H1 (cell line): ENCODE measurements around the gene NEDD4. TPM values are rescaled to one million over a fixed set of nuclear protein-coding genes. Genes with fewer than 3 reads are reported as not detected.

ENCODE experiments used
- CTCF ChIA-PET: fragments of 300-600 bp; sonication (Branson Sonifier 250); formaldehyde crosslinking; loops from one replicate; lab custom pipeline; 2021; ENCODE audit not compliant: partially characterized antibody; lab: Charles Lee
- POLR2A ChIA-PET: fragments of 300-600 bp; sonication (Branson Sonifier 250); formaldehyde crosslinking; loops from one replicate; lab custom pipeline; 2021; ENCODE audit warnings: inconsistent platforms; ENCODE audit not compliant: partially characterized antibody; lab: Charles Lee
- DNase-seq, 2 experiments: peaks; one replicate each; pipeline versions ENCODE4 v3.0.0 to v3.0.0-alpha.2; 2010 to 2022; ENCODE audit warnings: low spot score in 2 of 2, low read depth in 1 of 2, mixed read lengths in 1 of 2
- FAIRE-seq: peaks from 2 replicates; lab custom pipeline; 2011; peaks lifted over from hg19 to GRCh38; lab: Jason Lieb, UNC
- H2AFZ ChIP-seq: 2 replicates; pipeline ENCODE4 v1.8.1; 2012; ENCODE audit warnings: low read length, inconsistent platforms
- H2AK5ac ChIP-seq: 2 replicates; pipeline ENCODE4 v1.6.1; 2013; ENCODE audit warnings: low read depth, low read length
- H2BK120ac ChIP-seq: replicated peaks from 2 replicates; pipeline ENCODE3; 2013; ENCODE audit warnings: low read depth, low read length, inconsistent platforms
- H2BK12ac ChIP-seq: 2 replicates; pipeline ENCODE4 v1.6.1; 2013; ENCODE audit warnings: low read depth, low read length
- H2BK15ac ChIP-seq: 2 replicates; pipeline ENCODE4 v1.6.1; 2013; ENCODE audit warnings: low read length
- H2BK20ac ChIP-seq: 2 replicates; pipeline ENCODE4 v1.6.1; 2013; ENCODE audit warnings: low read length
- H2BK5ac ChIP-seq: 2 replicates; pipeline ENCODE4 v1.6.1; 2013; ENCODE audit warnings: low read depth, low read length
- H3K14ac ChIP-seq: 2 replicates; pipeline ENCODE4 v1.6.1; 2013; ENCODE audit warnings: inconsistent platforms; ENCODE audit not compliant: insufficient read length
- H3K18ac ChIP-seq: 2 replicates; pipeline ENCODE4 v1.6.1; 2013; ENCODE audit warnings: low read length; ENCODE audit errors: extremely low read depth
- H3K23ac ChIP-seq: 2 replicates; pipeline ENCODE4 v1.6.1; 2013; ENCODE audit warnings: inconsistent platforms; ENCODE audit not compliant: insufficient read length
- H3K23me2 ChIP-seq: 2 replicates; pipeline ENCODE4 v1.6.1; 2013; ENCODE audit warnings: low read depth, low read length
- H3K27ac ChIP-seq: 2 replicates; pipeline ENCODE4 v1.6.1; 2011; ENCODE audit warnings: low read depth, low read length, inconsistent platforms
- H3K27me3 ChIP-seq, 4 experiments: replicated peaks in 1 of 4; 1 replicate in 1 of 4; 2 replicates in 3 of 4; pipeline versions ENCODE4 v1.6.1 to v1.8.1; 2011 to 2013; ENCODE audit warnings: low read length in 3 of 4, mild to moderate bottlenecking in 3 of 4, inconsistent platforms in 2 of 4, mixed read lengths in 2 of 4, moderate library complexity in 1 of 4; ENCODE audit not compliant: control insufficient read depth in 3 of 4, insufficient read depth in 3 of 4; ENCODE audit errors: extremely low read depth in 1 of 4
- H3K36me3 ChIP-seq, 4 experiments: 2 replicates each; pipeline versions ENCODE4 v1.6.1 to v1.8.1; 2011 to 2013; ENCODE audit warnings: mild to moderate bottlenecking in 4 of 4, low read length in 3 of 4, moderate library complexity in 2 of 4, control low read depth in 1 of 4, inconsistent platforms in 1 of 4; ENCODE audit not compliant: insufficient read depth in 4 of 4, control insufficient read depth in 2 of 4
- H3K4ac ChIP-seq: replicated peaks from 2 replicates; pipeline ENCODE3; 2013; ENCODE audit warnings: low read length, low read depth, mixed read lengths, inconsistent platforms; ENCODE audit not compliant: insufficient read length
- H3K4me1 ChIP-seq, 4 experiments: replicated peaks in 1 of 4; 1 replicate in 1 of 4; 2 replicates in 3 of 4; pipeline versions ENCODE4 v1.6.1 to v1.8.1; 2011 to 2013; ENCODE audit warnings: low read length in 3 of 4, inconsistent platforms in 2 of 4, mixed read lengths in 1 of 4; ENCODE audit not compliant: insufficient read depth in 4 of 4, control insufficient read depth in 3 of 4
- H3K4me2 ChIP-seq, 2 experiments: 2 replicates each; pipeline versions ENCODE4 v1.6.1 to v1.8.1; 2011 to 2013; ENCODE audit warnings: low read depth in 2 of 2, low read length in 2 of 2, control low read depth in 1 of 2, inconsistent platforms in 1 of 2, mild to moderate bottlenecking in 1 of 2; ENCODE audit not compliant: insufficient read depth in 1 of 2
- H3K4me3 ChIP-seq, 4 experiments: fragments of 200-600, 300-600 bp in 1 of 4; sonication (generic), shearing (Covaris generic), sonication (Bioruptor Twin) in 1 of 4; 2 replicates each; pipeline versions ENCODE4 v1.5.1 to v1.8.1; 2011 to 2016; ENCODE audit warnings: low read length in 4 of 4, low read depth in 3 of 4, control low read depth in 2 of 4, inconsistent platforms in 2 of 4, mild to moderate bottlenecking in 2 of 4, mixed read lengths in 1 of 4, moderate library complexity in 1 of 4; ENCODE audit not compliant: insufficient read depth in 2 of 4; ENCODE audit errors: extremely low read depth in 1 of 4
- H3K56ac ChIP-seq: replicated peaks from 2 replicates; pipeline ENCODE3; 2013; ENCODE audit warnings: low read depth, mild to moderate bottlenecking, mixed read lengths, low read length, inconsistent platforms; ENCODE audit not compliant: insufficient read length
- H3K79me1 ChIP-seq: 2 replicates; pipeline ENCODE4 v1.6.1; 2013; ENCODE audit warnings: low read depth, low read length, control low read depth
- H3K79me2 ChIP-seq, 2 experiments: 2 replicates each; pipeline versions ENCODE4 v1.6.1 to v1.8.1; 2012 to 2013; ENCODE audit warnings: low read length in 2 of 2, mild to moderate bottlenecking in 2 of 2, inconsistent platforms in 1 of 2; ENCODE audit not compliant: insufficient read depth in 2 of 2, control insufficient read depth in 1 of 2
- H3K9ac ChIP-seq, 4 experiments: replicated peaks in 1 of 4; 1 replicate in 1 of 4; 2 replicates in 3 of 4; pipeline versions ENCODE4 v1.6.1 to v1.8.1; 2011 to 2013; ENCODE audit warnings: low read depth in 3 of 4, low read length in 3 of 4, control low read depth in 2 of 4, mild to moderate bottlenecking in 2 of 4, moderate library complexity in 2 of 4, inconsistent platforms in 1 of 4; ENCODE audit errors: extremely low read depth in 1 of 4
- H3K9me3 ChIP-seq, 2 experiments: 2 replicates each; pipeline versions ENCODE4 v1.6.1 to v1.8.1; 2012 to 2013; ENCODE audit warnings: mild to moderate bottlenecking in 2 of 2, moderate library complexity in 2 of 2, control low read depth in 1 of 2, inconsistent platforms in 1 of 2, low read depth in 1 of 2, low read length in 1 of 2, mixed read lengths in 1 of 2; ENCODE audit not compliant: insufficient read depth in 2 of 2
- H4K20me1 ChIP-seq, 2 experiments: replicated peaks in 1 of 2; 2 replicates each; pipeline versions ENCODE3 to v1.8.1; 2011 to 2013; ENCODE audit warnings: inconsistent platforms in 2 of 2, low read length in 2 of 2, mild to moderate bottlenecking in 1 of 2; ENCODE audit not compliant: insufficient read depth in 2 of 2, control insufficient read depth in 1 of 2
- H4K5ac ChIP-seq: 2 replicates; pipeline ENCODE4 v1.6.1; 2013; ENCODE audit warnings: low read length, low read depth, mixed read lengths, inconsistent platforms; ENCODE audit not compliant: insufficient read length
- H4K8ac ChIP-seq: 2 replicates; pipeline ENCODE4 v1.8.0; 2013; ENCODE audit warnings: mild to moderate bottlenecking, moderate library complexity, low read length, inconsistent platforms; ENCODE audit not compliant: insufficient read depth; ENCODE audit errors: extremely low read depth
- H4K91ac ChIP-seq: replicated peaks from 2 replicates; pipeline ENCODE3; 2013; ENCODE audit warnings: low read length, mixed read lengths, inconsistent platforms; ENCODE audit not compliant: insufficient read length
- BCL11A ChIP-seq, 2 experiments: IDR thresholded peaks; one replicate each; pipeline ENCODE4 v1.6.1; 2011; ENCODE audit warnings: low read depth in 2 of 2, low read length in 2 of 2, mild to moderate bottlenecking in 2 of 2
- EGR1 ChIP-seq: IDR thresholded peaks from 2 replicates; pipeline ENCODE4 v1.6.1; 2011; ENCODE audit warnings: low read depth, low read length, borderline replicate concordance
- EP300 ChIP-seq, 2 experiments: IDR thresholded peaks; 1 replicate in 1 of 2; 2 replicates in 1 of 2; pipeline ENCODE4 v1.6.1; 2011 to 2012; ENCODE audit warnings: low read depth in 2 of 2, low read length in 2 of 2, mild to moderate bottlenecking in 2 of 2, borderline replicate concordance in 1 of 2, inconsistent platforms in 1 of 2, moderate library complexity in 1 of 2
- EZH2 ChIP-seq: fragments of 200-600 bp; sonication (generic); IDR thresholded peaks from 2 replicates; pipeline ENCODE4 v1.7.1; 2012; ENCODE audit warnings: low read depth, mild to moderate bottlenecking, moderate library complexity, low read length, inconsistent platforms; ENCODE audit not compliant: severe bottlenecking
- GABPA ChIP-seq: IDR thresholded peaks from 2 replicates; pipeline ENCODE4 v1.6.1; 2011; ENCODE audit warnings: mild to moderate bottlenecking, low read length, moderate library complexity, borderline replicate concordance; ENCODE audit not compliant: insufficient read depth
- HDAC2 ChIP-seq, 2 experiments: fragments of 300-600 bp in 1 of 2; sonication (generic) in 1 of 2; IDR thresholded peaks; 2 replicates each; pipeline ENCODE4 v1.6.1; 2011 to 2012; ENCODE audit warnings: low read depth in 2 of 2, low read length in 2 of 2, mild to moderate bottlenecking in 2 of 2, moderate library complexity in 2 of 2, borderline replicate concordance in 1 of 2, inconsistent platforms in 1 of 2
- MAX ChIP-seq: IDR thresholded peaks from 2 replicates; pipeline ENCODE4 v1.6.1; 2012; ENCODE audit warnings: inconsistent platforms
- NRF1 ChIP-seq: IDR thresholded peaks from 2 replicates; pipeline ENCODE4 v1.6.1; 2011; ENCODE audit warnings: mild to moderate bottlenecking, low read depth, low read length, improper control_type of control experiment
- PHF8 ChIP-seq: fragments of 200-600 bp; sonication (generic); conservative IDR thresholded peaks from 2 replicates; pipeline ENCODE4 v1.7.1; 2012; ENCODE audit warnings: low read depth, mild to moderate bottlenecking, inconsistent platforms, low read length, moderate library complexity
- RNF2 ChIP-seq: fragments of 200-900, 300-1000 bp; sonication (generic); IDR thresholded peaks from 2 replicates; pipeline ENCODE4 v1.7.1; 2016; ENCODE audit warnings: borderline replicate concordance, low read depth, mild to moderate bottlenecking, antibody characterized with exemption, low read length; ENCODE audit not compliant: poor library complexity, severe bottlenecking; ENCODE audit errors: missing control alignments
- SP1 ChIP-seq: IDR thresholded peaks from 2 replicates; pipeline ENCODE4 v1.6.1; 2011; ENCODE audit warnings: low read depth, low read length
- TAF1 ChIP-seq: IDR thresholded peaks from 2 replicates; pipeline ENCODE4 v1.6.1; 2011; ENCODE audit warnings: mild to moderate bottlenecking, low read depth, low read length
- ZNF274 ChIP-seq: IDR thresholded peaks from 2 replicates; pipeline ENCODE4 v1.7.0; 2012; ENCODE audit warnings: low read length, borderline replicate concordance; ENCODE audit errors: extremely low read depth
- WGBS, 2 experiments: shearing (Covaris generic) in 1 of 2; methylation state at CpG; one replicate each; pipeline versions ENCODE4 v1.1.6 to v1.1.7; 2013 to 2015; ENCODE audit warnings: low lambda C conversion rate in 2 of 2, mixed read lengths in 2 of 2, inconsistent platforms in 1 of 2, low coverage in 1 of 2, missing lambda C conversion rate in 1 of 2; ENCODE audit not compliant: insufficient replicate concordance in 2 of 2, insufficient coverage in 1 of 2, insufficient read length in 1 of 2; ENCODE audit errors: extremely low coverage in 1 of 2, missing lambda C conversion rate in 1 of 2; 5-methylcytosine and 5-hydroxymethylcytosine counted together
- polyA plus RNA-seq, 7 experiments: library from polyadenylated mRNA; depleted of rRNA in 3 of 7; stranded (reverse) in 5 of 7; unstranded in 2 of 7; fragments of >200 nt in 5 of 7; fragments of 200-250 nt in 2 of 7; gene quantifications; 1 replicate in 5 of 7; 2 replicates in 1 of 7; 4 replicates in 1 of 7; pipeline versions ENCODE4 v1.2.1 to v1.2.3, GENCODE V29; 2011 to 2013; ENCODE audit warnings: missing spikeins in 2 of 7, mixed read lengths in 2 of 7
- total RNA-seq: library from RNA; stranded (reverse); fragmentation: NEBNext Ultra II Directional; extraction: Animal tissue kit (Norgen Biotek cat#: 25700); gene quantifications from 2 replicates; pipeline ENCODE4 v1.2.1, GENCODE V29; 2021

The NEDD4 gene
- total and polyA plus RNA-seq, 2 of the 8 experiments (the other 6 are each of a cell fraction or from before 2014, with no cell fraction given) = 0.95 to 3.9 TPM

DNA sequence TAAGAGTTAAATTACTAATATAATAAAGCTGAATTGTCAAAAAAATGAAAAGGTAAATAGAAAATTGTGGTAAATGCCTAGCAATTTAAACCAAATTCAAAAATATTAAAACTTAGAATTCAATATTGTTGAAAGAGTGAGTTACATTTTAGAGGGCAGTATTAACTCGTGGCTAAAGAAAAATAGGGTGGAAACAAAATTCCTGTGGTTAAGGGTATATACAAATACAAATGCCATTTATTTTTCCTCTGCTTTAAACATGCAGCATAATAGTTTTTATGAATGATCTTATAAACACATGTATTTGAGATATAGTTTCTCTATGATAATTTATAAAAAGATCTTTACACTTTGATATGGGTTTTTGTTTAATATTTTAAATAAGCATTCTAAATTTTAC lies 79.0 kb downstream of the NEDD4 start:
- H3K56ac ChIP-seq = no peak overlapping the region
- H4K20me1 ChIP-seq = no peaks in the 10 kb centered on the region
- no peaks in the 10 kb centered on the region for H3K36me3 ChIP-seq
- H3K18ac ChIP-seq = no peak overlapping the region
- no peak overlapping the region for H4K91ac ChIP-seq
- H3K4me3 ChIP-seq = no peak overlapping the region
- no peaks in the 10 kb centered on the region for H3K4me1 ChIP-seq
- no peak overlapping the region for H2BK20ac ChIP-seq
- no peak overlapping the region for H3K23ac ChIP-seq
- 89% methylated on average over 1 of the region's 1 CpG; no CpG with 5 or more reads in 1 of the 2 experiments for WGBS, 2 experiments
- no peak overlapping the region for H2BK120ac ChIP-seq
- H3K79me1 ChIP-seq = no peaks in the 10 kb centered on the region
- no peaks in the 10 kb centered on the region for H3K9me3 ChIP-seq
- no peak overlapping the region for H2BK5ac ChIP-seq
- ChIA-PET CTCF (interaction anchor here (1.0 to 1.4 kb wide), 3 partner anchors 12 to 113 kb away, joined by 4 read pairs; no protein-coding TSS in a partner anchor), POLR2A (no interaction called here)
- no peak overlapping the region for H2BK12ac ChIP-seq
- FAIRE-seq (no peak), DNase-seq (no peak)
- no peak overlapping the region for H2AFZ ChIP-seq
- H4K5ac ChIP-seq = no peak overlapping the region
- H3K4ac ChIP-seq = no peak overlapping the region
- no peak overlapping the region for H2BK15ac ChIP-seq
- H3K23me2 ChIP-seq = no peaks in the 10 kb centered on the region
- no peaks in the 10 kb centered on the region for H3K79me2 ChIP-seq
- H3K14ac ChIP-seq = no peak overlapping the region
- no peak overlapping the region for H4K8ac ChIP-seq
- no peak overlapping the region for H3K4me2 ChIP-seq
- no peak overlapping the region for H2AK5ac ChIP-seq
- no peak overlapping the region for H3K9ac ChIP-seq
- H3K27me3 ChIP-seq = no peaks in the 10 kb centered on the region
- H3K27ac ChIP-seq = no peak overlapping the region
- no peak for TF ChIP-seq EZH2
- TF ChIP-seq EP300 (IDR thresholded peaks at IDR 0.05; ENCODE audit: borderline replicate concordance in 1 of 2, low read depth in 2 of 2, low read length in 2 of 2) = no peak
- TF ChIP-seq NRF1 = no peak
- no peak for TF ChIP-seq EGR1
- TF ChIP-seq RNF2 = no peak
- TF ChIP-seq MAX = no peak
- TF ChIP-seq ZNF274 = no peak
- TF ChIP-seq SP1 = no peak
- TF ChIP-seq GABPA = no peak
- no peak for TF ChIP-seq TAF1
- no peak for TF ChIP-seq HDAC2 (IDR thresholded peaks at IDR 0.05; ENCODE audit: borderline replicate concordance in 1 of 2, low read depth in 2 of 2, low read length in 2 of 2)
- no peak for TF ChIP-seq BCL11A (IDR thresholded peaks at IDR 0.05; ENCODE audit: low read depth in 2 of 2, low read length in 2 of 2)
- no peak for TF ChIP-seq PHF8
